NK-92 (cell line): ENCODE data around the gene MCM3AP.
"Not testable (repeated sequence)": the region's sequence is repeated elsewhere in the genome, so short reads cannot be mapped to it uniquely, and the experiment has no call there.

Source experiments
- DNase-seq: peaks from one replicate; lab custom pipeline; 2025; ENCODE audit not compliant: unreplicated experiment; lab: John Stamatoyannopoulos, UW

The MCM3AP gene

GRCh38 chr21:46312949-46313348 is 27.5 kb upstream of the MCM3AP start:
- DNase-seq: no peak

DNA sequence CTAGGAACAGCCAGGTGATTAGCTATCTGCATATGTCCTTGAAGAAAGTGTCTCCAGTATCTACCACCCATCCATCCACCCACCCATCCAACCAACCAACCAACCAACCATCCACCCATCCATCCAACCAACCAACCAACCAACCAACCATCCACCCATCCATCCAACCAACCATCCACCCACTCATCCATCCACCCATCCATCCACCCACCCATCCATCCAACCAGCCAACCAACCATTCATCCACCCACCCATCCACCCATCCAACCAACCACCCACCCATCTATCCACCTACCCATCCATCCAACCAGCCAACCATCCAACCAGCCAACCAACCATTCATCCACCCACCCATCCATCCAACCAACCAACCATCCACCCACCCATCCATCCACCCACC is 26.2 kb upstream of the MCM3AP start:
- DNase-seq: no peak

GRCh38 chr21:46310260-46310659 is 24.8 kb upstream of the MCM3AP start:
- DNase-seq: not testable (repeated sequence)

GRCh38 chr21:46308431-46308830 is 23.0 kb upstream of the MCM3AP start:
- no peak for DNase-seq

- no peak for DNase-seq
Measured at GRCh38 chr21:46307625-46308024, 22.2 kb upstream of the MCM3AP start.

DNA sequence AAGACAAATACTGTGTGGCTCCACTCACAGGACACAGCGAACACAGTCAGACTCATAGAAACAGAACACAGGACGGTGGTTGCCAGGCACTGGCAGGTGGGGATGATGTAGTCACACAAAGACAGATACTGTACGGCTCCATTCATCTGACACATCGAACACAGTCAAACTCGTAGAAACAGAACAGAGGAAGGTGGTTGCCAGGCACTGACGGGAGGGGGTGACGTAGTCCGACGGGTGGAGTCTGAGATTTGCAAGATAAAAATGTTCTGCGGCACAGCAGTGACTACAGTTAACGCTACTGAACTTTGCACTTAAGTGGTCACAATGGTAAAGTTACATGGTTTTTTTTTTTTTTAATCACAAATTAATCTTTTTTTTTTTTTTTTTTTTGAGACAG is 19.5 kb upstream of the MCM3AP start:
- DNase-seq: no peak

GRCh38 chr21:46304437-46304836 is 19.0 kb upstream of the MCM3AP start:
- DNase-seq: no peak

DNA sequence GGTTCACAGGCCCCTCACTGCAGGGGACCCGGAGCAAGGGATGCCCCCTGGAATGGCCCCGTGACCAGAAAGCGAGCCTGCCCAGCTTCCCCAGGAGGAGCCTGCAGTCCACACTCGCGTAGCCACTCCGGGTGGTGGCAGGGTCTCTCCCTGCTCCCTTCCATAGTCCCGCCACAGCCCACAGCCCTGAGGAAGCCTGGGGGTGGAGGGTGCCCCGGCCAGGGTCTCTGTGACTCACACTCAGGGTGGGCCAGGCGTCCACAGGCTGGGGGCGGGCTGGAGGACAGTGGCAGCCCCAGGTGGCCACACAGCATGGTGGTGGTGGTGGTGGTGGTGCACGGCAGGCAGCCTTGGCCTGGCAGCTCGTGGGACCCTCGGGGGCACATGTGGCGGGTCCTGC is 16.3 kb upstream of the MCM3AP start:
- no peak for DNase-seq

DNA sequence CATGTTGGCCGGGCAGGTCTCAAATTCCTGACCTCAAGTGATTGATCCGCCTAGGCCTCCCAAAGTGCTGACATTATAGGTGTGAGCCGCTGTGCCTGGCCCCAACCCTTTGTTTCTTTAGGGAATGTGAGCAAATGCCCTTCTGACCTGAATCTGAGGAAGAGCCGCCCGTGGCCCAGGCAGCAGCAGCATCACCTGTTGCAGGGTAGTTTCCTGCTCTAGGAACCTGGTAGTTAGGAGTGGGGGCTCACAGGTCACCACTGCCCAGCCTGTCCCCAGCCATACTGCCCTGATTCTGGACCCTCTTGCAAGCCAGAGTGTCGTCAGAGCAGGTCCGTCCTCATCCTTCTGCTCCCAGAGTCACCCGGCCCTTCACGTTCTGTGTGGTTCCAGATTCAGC is 13.8 kb upstream of the MCM3AP start:
- DNase-seq: no peak

- DNase-seq: no peak
Measured at GRCh38 chr21:46297338-46298271, 12.2 kb upstream of the MCM3AP start.

GRCh38 chr21:46295996-46296752 is 10.8 kb upstream of the MCM3AP start:
- DNase-seq: no peak

DNA sequence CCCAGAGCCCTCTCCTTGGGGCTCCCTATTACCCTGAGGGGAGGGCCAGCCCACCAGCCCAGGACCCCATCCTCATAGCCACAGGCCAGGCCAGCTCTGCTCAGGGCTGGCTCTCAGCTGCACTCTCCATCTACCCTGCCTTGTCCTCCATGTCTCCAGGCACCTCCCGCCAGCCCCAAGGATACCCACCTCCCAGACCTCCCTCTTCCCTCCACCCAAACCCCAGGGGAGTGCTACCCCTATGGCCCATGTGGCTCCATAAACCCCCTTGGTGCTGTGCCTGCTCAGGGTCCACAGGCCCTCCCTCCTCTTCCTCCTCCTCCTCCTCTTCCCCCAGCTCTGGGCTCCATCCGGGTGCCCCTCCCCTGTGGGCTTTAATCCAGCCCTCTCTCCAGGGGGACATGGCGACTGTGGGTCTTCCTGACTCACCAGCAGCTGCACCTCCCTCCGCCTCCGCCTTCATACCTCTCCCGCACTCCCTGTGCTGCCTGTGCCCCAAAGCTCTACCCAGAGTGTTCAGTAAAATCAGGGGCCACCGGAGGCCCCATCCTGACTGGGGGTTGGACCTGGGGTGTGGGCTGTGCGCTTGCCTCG is 9.9 kb upstream of the MCM3AP start:
- no peak for DNase-seq

DNA sequence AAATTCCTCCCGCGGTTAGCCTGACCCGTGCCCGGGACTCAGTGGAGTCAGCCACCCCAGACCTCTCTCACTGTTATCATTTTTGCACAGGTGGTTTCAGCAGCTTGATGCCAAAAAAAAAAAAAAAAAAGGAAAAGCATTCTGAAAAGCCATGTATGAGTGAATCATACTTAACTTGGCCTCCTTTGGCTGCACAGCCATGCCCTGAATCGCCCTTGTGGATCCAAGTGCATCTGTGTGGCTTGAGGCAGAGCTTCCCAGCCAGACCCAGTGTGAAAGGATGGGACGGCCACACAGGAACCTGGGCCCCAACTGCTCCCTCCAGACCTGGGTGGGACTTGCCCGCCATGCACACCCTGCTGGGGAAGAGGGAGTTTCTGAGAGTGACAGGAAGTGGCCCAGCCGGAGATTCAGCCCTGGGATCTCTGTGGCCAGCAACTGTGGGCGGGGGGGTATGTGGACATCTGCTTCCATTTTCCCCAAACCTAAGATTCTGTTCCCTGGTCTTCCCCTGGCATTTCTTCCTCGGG is 9.3 kb upstream of the MCM3AP start:
- DNase-seq: no peak

DNA sequence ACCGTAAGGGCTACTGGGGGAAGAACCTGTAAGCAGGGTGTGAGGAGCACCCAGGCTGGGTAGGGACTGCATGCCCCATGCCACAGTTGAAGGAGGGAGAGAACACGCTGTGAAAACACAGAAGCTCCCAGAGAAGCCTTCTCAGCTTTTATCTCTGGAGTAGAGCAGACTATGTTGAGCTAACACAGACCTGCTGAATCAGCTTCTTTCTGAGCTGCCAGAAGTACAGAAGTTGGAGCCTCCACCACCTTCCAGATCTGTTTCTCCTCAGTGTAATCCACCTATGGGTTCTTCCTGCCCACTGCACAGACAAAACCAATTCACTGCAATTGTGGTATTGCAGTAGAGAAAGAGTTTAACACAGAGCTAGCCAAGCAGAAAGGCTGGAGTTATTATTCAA is 6.2 kb upstream of the MCM3AP start:
- no peak for DNase-seq

- DNase-seq: no peak
Measured at GRCh38 chr21:46289655-46290179, 4.3 kb upstream of the MCM3AP start.

DNA sequence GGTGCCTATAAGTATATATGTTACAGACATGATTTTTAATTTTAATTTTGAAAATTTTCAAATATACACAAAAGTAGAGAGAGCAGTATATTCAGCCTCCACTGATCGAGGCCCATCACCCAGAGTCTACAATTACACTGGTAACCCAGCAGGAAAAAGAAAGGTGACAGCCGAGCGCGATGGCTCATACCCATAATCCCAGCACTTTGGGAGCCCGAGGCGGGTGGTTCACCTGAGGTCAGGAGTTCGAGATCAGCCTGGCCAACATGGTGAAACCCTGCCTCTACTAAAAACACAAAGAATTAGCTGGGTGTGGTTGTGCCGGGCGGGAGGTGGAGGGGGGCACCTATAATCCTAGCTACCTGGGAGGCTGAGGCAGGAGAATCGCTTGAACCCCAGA is 2.1 kb upstream of the MCM3AP start:
- DNase-seq: no peak

GRCh38 chr21:46286648-46287002 is 1.2 kb upstream of the MCM3AP start:
- DNase-seq: no peak

DNA sequence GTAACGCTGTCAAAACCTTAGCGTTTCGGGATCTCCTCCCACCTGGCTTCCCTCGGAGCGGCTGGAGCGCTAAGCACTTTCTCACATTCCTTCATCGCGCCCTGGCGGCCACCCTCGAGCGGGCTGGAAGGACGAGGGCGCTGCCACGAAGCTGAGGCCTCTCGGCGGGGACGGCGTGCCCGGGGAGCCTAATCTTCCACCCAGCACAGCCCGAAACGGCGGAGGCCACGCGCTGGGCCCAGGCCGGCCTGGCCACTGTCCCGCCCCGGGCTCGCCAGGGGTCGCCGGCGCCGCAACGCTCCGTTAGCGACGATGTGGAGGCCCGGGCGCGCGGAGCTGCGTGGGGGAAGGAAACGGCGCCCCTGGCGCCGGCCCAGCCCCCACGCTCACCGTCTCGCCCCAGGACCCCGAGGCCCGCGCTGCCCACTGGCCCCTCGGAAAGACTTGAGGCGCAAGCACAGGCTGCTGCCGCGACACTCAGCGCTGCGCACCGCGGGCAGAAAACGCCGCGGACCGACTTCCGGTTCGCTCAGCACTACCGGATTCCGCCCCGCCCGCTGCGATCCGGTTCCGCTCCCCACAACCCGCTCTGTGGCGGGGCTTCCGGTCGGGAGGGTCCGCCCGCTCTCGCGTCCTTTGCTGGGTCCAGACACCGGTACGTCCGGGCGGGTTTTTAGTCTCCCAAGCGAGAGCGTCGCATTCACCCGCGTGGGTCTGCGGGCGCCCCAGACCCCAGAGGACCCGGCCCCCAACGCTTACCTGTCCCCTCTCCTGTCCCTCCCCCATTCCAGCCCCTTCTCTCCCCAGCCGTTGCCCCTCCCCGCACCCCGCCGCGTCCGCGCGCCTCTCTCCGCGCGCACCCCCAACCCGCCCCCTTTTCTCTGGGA is 593 bp upstream of the MCM3AP start, which contains the start of gene YBEY:
Gene YBEY, plus strand, starts transcription at position 582 of the 887 bp plus-strand sequence. CDS start 572 bp downstream, outside the sequence.
- DNase-seq: no peak

DNA sequence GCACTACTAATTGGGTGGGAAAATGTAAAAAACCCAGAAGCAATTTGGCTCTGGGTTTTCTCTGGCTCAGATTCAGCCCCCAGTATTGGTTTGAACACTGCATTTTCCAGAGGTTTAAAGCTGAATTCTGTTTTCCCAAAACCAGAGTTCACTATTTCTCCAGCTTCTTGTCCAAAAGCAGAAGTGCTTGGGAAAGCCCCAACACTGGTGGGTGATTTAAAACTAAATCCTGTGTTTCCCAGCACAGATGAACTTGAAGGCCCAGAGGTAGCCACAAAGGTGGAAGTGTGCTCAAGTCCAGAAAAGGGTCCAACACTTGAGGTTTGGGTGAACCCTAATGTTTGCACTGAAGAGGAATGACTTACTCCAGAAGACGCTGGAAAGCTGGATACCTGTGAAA is 678 bp downstream of the MCM3AP start:
- no peak for DNase-seq

DNA sequence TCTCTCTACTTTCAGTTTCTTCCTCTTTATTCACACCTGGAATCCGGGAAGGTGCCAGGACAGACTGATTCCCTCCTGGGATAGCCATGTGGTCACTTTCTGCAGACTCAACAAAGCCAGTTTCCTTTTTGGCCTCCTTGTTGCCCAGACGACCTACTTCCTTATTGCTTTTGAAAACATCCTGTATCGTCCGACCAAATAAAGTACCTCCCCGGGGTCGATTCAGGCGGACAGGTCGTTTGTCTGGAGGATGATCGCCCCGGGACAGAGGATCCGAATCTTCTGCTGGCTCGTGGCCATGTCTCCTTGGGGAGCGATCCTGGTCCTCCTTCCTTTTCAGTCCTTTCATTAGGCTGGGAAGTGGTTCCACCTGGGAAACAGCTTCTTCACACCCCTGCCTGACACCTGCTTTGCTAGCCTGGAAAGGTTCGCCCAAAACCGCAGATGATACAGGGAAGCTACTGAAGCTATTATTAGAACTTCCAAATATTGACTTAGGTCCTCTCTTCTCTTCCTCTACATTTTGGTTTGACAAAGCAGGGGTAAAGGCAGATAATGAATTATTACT is 1.2 kb downstream of the MCM3AP start:
- DNase-seq: no peak
